GM10266 (cell line): Measurements from ENCODE around the gene CDH23.

Experiments
- DNase-seq: peaks from one replicate; pipeline ENCODE4 v3.0.0; 2012; ENCODE audit errors: extremely low spot score
- TF ChIP-seq, protein P1 (sequence below): IDR thresholded peaks from 2 replicates; pipeline ENCODE4 v1.5.1; 2012; ENCODE audit warnings: mild to moderate bottlenecking, low read depth; ENCODE audit not compliant: control insufficient read depth, insufficient read depth; ENCODE audit errors: missing control alignments

CDH23 gene

DNA sequence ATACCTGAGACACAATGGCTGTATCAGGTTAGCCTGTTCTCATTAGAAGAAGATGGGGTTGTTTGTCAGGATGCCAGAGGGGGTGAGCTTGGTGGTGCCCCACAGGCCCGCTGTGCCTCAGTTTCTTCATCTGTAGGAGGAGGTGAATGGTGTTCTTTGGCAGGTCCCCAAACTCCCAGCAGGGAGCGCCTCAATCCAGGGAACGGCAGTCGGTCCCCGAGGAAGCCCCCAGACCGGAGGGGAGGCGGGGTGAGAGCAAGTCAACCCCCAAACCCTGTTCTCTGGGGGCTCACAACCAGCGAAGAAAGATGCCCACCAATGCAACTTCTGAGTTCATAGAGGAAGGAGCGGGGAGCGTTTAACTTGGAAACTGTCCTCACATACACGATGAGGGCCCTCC, 306.9 kb downstream of the CDH23 start:
- no peak for DNase-seq
- TF ChIP-seq, protein P1, sequence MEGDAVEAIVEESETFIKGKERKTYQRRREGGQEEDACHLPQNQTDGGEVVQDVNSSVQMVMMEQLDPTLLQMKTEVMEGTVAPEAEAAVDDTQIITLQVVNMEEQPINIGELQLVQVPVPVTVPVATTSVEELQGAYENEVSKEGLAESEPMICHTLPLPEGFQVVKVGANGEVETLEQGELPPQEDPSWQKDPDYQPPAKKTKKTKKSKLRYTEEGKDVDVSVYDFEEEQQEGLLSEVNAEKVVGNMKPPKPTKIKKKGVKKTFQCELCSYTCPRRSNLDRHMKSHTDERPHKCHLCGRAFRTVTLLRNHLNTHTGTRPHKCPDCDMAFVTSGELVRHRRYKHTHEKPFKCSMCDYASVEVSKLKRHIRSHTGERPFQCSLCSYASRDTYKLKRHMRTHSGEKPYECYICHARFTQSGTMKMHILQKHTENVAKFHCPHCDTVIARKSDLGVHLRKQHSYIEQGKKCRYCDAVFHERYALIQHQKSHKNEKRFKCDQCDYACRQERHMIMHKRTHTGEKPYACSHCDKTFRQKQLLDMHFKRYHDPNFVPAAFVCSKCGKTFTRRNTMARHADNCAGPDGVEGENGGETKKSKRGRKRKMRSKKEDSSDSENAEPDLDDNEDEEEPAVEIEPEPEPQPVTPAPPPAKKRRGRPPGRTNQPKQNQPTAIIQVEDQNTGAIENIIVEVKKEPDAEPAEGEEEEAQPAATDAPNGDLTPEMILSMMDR: no peak

DNA sequence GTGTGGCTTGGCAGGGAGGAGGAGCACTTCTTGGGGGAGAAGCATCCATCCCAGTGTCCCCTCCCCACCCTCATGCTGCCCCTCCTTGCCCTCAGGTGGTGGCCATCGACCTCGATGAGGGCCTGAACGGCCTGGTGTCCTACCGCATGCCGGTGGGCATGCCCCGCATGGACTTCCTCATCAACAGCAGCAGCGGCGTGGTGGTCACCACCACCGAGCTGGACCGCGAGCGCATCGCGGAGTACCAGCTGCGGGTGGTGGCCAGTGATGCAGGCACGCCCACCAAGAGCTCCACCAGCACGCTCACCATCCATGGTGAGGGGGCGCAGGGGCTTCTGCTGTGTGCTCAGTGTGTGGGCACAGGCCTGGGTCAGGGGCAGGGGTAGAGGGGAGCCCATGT, 308.1 kb downstream of the CDH23 start:
- no peak for DNase-seq
- TF ChIP-seq, protein P1: no peak

DNA sequence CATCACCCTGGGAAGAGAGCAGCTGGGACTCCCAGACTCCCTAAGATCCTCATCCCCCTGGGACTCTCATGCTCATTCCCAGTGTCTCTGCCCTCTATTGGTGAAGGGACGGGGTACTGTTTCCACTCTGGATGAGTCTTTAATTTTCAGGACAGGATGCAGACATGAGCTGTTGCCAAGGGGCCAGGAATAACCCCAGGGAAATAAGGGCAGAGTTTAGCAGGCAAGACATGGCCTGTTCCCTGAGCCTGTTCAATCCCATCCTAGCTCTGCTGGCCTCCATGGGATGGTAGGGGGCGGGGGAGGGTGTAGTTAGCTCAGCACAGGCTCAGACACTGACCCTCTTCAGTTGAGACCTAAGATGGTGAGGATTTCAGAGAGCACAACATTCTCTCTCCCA, 308.9 kb downstream of the CDH23 start:
- TF ChIP-seq, protein P1: no peak
- DNase-seq: no peak

DNA sequence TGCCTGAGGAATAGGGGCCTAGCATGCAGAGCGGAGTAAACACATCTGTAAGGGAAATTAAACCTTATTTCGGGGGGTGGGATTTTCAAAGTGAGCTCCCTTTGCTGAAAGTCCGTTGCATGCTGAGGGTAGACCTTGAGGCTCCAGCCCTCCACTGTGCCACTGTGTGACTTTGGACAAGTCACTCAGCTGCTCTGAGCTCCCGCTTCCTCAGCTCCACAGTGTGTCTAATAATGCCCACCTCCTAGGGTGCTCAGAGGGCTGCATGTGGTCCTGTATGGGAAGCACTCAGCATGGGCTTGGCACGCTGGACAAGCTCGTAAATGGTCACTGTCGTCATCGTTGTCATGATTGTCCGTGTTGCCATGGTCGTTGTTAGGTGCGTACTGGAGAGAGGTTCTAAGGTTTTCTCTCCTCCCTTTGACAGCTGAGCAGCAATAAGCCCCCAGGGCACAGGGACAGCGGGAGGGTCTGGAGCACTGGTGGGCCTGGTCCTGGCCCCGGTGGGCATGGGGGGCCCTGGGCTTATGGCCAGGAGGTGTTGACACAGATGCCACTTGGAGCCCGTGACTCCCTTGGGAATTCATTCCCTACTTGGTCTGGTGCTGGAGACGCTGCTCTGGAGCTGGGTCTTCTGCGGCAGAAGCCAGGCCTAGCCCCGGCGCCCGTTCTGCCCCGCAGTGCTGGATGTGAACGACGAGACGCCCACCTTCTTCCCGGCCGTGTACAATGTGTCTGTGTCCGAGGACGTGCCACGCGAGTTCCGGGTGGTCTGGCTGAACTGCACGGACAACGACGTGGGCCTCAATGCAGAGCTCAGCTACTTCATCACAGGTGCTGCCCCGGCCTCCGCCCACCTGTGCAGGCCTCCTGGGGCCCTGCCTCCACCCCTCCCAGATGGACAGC, 309.7 kb downstream of the CDH23 start:
- no peak for DNase-seq
- TF ChIP-seq, protein P1: no peak

DNA sequence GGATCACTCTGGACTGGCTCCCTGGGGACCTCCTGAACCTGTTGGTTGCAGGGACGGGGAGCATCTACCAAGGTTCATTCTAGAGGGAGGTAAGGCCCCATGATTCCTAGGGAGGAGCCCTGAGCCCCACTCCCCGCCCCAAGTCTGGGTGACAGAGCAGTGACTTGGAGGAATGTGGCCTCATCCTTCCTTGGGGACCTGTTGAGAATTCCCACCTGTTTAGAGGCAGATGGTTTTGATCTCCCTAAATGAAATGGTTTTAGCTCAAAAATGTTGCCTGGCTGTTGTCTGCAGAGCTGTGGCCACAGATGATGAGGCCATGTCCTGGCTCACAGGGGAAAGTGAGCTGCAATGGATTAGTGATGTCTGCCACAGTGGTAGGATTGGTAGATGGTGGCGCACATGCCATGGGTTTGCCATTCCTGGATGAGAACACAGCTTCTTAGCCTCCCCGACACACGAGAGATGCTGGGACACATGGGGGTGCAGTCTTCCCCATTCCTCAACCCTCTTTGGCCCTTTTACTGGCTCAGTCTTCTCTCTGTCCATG, 310.6 kb downstream of the CDH23 start:
- TF ChIP-seq, protein P1: no peak
- DNase-seq: no peak

DNA sequence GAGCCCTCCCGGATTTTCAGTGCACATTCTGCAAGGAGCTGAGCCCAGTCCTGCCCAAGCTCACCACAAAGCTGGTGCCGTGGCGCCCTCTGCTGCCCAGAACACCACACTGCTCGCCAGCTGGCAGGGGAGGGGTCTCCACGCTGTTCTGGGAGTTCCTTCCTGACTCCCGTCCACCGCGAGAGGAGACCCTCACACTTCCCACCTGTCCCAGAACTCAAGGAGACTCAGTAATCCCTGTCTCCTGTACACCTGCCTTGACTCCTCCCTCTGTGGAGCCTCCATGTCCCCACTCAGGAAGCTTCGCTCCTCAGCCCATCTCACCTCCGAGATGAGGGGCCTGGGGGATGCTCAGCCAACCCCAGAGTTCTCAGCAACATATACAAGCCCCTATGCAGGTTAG, 311.6 kb downstream of the CDH23 start:
- TF ChIP-seq, protein P1: peak; percentile 95
- peak; percentile 77 for DNase-seq
